Activated T-helper 1 cell treated with anti-CD3 and anti-CD28 coated beads, Interleukin-2, amount 50 U/mL, for 16 hours (primary cell): ENCODE data around the gene CFAP107.
"Not testable (repeated sequence)": the region's sequence is repeated elsewhere in the genome, so short reads cannot be mapped to it uniquely, and the experiment has no call there.

ENCODE experiments used
- DNase-seq, 2 donors: peaks; one replicate each; pipeline ENCODE4 v3.0.0-alpha.2; 2020; ENCODE audit warnings: low read depth in 1 of 2, low spot score in 1 of 2

Gene CFAP107

DNA sequence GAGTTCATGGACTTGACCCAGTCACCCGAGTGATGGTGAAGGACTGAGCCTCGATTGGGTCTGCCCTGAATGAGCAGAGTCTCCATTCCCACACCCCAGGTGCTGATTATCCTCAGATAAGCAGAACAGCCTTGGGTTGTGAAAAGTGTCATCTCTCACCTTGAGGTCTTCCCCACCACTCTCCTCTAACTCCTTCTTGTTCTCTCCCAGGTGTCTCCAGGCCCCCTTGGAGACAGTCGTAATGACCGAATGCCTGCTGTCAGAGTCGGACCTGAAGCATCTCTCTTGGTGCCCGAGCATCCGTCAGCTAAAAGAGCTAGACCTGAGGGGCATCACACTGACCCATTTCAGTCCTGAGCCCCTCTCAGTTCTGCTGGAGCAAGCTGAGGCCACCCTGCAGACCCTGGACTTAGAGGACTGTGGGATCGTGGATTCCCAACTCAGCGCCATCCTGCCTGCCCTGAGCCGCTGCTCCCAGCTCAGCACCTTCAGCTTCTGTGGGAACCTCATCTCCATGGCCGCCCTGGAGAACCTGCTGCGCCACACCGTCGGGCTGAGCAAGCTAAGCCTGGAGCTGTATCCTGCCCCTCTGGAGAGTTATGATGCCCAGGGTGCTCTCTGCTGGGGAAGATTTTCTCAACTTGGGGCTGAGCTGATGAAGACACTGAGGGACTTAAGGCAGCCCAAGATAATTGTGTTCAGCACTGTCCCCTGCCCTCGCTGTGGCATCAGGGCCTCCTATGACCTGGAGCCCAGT, 31.0 kb downstream of the CFAP107 start:
- DNase-seq = no peak

DNA sequence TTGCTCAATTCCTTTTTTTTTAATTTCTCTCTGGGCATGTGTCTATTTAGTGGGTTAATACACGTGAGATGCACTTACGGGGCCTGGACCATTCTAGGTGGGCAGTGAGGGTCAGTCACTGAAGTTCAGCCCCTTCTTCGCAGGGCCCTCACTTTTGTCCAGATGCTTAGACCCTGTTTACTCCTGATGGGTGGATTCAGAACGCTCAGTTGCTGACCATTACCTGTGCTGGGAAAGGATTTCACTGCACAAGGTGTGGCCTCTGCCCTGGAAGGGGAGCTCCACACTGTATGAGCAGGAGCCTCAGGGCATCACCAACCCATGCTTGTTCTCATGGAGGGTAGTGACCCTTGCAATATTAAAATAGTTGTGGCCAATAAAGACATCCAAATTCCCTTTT, 32.1 kb downstream of the CFAP107 start:
- no peak for DNase-seq

DNA sequence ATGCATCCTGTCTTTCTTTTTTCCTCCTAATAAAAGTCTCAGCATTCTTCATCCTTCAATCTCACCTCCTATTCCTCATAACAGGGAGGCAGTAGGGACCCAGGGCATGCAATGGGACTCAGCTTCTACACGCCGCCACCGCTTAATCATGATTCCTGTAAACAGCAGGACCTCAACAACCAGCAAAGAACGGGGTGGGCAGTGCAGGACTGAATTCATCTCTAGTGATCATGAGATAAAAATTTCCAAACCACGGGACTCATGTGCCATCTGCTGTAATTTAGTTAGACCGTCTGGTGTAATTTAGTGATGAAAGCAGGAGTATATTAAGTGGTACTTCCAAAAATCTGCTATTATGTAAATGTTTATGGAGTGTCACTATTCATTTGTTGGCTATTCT, 32.9 kb downstream of the CFAP107 start:
- DNase-seq = no peak

DNA sequence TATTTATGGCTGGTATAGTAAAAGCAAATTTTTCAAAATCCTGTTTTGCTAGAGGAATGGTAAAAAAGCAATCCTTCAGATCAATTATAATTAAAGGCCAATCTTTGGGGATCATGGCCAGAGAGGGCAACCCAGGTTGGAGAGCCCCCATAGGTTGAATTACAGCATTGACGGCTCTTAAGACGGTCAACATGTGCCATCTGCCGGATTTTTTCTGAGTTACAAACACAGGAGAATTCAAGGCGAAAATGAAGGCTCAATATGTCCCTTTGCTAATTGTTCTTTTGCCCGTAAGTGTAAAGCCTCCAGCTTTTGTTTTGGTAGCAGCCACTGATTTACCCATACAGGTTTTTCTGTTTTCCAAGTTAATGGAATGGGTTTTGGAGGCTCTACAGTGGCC, 35.5 kb downstream of the CFAP107 start:
- DNase-seq = not testable (repeated sequence)

DNA sequence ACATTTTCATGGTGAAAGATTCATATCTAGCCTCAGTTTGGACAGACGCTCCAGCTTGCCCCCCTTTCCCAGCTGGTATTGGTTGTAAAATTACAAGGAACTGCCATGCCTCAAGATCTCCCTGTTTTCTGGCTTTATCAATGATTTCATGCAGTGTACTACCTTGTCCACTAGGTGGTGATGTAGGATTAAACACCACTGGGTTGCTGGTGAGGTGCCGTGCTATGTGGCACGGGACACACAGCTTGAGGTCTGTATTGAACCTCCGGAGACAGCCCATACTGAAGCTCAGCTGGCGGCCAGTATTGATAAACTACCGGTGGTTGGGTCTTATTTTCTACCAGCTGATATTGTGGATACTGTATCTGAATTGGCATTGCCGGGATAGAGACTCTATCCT, 37.8 kb downstream of the CFAP107 start:
- not testable (repeated sequence) for DNase-seq

DNA sequence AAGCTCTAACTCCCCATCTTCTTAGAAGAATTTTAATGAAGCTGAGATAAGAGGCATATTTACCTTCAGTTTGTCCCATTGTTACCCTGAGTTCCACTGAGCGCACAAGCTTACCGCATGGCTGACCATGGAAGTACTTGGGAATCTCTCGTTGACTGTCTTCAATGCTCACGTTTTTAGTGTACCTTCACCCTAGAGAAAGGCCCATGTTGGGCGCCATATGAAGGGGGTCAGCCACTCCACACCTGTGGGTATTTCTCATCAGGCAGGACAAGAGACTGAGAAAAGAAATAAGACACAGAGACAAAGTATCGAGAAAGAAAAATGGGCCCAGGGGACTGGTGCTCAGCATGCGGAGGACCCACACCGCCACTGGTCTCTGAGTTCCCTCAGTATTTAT, 38.7 kb downstream of the CFAP107 start:
- not testable (repeated sequence) for DNase-seq

DNA sequence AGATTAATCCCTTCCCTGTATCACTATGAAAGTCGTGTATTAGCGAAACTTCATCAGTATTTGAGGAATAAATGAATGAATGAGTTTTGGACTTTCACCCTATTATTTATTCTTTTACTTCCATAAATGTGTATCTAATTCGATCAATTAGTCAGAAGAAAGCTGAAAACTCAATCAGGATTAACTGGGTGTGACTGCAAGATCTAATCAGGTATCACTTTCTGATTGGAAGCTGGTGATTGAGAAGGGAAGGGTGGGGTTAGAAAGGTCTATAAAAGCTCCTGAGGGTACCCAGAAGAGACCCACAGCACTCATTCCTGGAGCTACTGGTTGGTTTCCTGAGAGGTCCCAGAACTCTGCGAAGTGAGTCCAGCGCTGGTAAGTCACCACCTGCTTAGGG, 45.1 kb downstream of the CFAP107 start, which contains the start of gene PRAMEF1:
Gene PRAMEF1, plus strand, starts transcription at position 301 of the 400 bp plus-strand sequence. CDS start 1,831 bp downstream, outside the sequence.
- DNase-seq = not testable (repeated sequence)

DNA sequence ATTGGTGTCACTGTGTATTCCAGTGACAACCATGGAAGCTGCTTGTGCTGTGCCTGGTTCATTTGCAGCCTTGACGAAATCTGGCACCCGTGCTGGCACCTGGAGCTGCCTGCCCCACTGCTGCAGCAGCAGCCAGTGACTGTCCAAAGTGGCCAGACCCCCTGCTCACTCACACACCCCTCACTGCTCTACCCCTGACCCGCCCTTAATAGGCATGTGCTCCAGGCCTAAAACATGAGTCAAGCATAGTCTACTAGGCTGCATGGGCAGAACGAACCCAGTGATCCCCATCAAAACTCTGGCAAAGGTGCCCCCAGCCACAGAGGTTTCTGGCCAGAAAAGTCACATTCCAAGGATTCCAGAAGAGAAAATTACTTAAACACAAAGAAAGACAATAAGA, 52.9 kb downstream of the CFAP107 start:
- DNase-seq = no peak

DNA sequence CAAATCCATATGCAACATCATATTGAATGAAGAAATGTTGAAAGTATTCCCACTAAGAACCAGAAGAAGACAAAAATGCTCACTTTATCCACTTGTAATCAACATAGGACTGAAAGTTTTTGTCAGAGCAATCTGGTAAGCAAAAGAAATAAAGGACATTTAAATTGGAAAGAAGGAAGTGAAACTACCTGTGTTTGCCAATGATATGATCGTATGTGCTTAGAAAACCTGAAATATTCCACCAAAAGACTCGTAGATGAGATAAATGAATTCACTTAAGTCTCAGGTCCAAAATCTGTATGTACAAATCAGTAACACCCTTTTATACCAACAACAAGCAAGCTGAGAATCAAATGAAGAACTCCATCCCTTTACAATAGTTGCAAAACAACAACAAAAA, 53.7 kb downstream of the CFAP107 start:
- no peak for DNase-seq

DNA sequence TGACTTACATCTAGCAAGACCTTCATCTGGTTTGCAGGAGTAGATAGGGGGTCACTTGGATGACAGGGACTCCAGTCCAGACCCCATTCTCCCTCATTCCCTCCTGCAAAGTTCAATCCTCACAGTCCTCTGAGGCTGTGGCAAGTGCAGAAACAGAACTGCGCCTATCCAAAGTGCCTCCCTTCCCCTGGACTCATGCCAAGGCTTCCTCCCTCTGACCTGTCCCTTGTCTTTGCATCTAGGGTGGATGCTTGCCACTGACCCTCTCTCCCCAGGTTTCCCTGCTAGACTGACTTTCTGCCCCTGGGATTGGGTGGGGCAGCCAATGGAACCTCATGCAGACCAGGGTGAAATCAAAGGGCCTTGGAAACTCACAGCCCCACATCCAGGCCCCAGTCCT, 63.9 kb downstream of the CFAP107 start:
- no peak for DNase-seq

DNA sequence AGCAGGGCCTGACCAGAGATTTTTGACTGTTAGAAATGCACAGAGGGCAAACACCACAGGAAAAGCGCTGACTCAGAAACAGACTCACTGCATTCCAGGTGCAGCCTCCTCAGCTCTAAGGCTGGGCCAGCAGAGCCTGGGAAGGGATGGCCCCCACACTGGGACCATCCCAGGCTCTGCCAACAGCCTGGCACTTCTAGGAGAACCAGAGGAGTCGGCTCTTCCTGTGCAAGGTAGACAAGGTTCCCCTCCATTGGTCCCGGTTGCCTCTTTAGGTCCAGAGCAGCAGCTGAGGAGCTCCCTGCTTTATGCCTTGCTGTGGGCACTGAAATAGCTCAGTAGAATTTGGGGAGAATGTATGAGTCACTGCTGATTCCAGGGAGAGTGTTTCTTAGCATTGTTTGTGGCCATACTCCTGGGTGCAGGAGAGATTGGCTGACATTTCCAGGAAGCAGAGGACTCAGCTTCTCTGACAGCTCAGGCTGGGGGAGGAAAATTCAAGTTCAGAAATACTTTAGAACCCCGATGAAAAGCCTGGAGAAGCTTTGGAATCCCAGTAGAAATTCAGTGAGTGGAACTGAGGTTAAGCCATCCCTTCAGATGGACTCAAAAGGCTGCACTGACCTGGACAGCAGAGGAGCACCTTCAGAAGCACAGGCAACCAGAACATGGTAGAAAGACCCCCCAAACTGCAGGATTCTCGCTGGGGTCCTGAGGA, 64.8 kb downstream of the CFAP107 start:
- no peak for DNase-seq

DNA sequence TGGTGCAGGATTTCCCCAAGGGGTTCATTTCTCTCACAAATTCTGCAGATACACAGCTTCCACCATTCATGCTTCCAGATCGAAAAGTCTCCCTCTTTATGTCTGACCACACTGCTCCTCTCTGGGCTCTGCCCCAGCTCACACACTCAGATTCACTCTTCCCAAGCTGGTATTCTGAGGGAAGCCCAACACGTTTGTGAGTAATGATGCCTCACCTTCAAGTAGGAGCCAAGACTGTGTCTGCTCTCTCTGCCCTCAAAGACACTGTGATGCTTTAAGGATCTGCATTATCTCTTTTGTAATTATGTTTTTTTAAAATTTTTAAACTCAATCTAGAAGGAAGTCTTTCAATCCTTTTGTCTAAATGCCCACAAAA, 65.4 kb downstream of the CFAP107 start:
- DNase-seq = no peak
